ENCODE results near the gene GPBP1L1.
"Not testable (repeated sequence)": the region's sequence is repeated elsewhere in the genome, so short reads cannot be mapped to it uniquely, and the experiment has no call there.

The GPBP1L1 gene

DNA sequence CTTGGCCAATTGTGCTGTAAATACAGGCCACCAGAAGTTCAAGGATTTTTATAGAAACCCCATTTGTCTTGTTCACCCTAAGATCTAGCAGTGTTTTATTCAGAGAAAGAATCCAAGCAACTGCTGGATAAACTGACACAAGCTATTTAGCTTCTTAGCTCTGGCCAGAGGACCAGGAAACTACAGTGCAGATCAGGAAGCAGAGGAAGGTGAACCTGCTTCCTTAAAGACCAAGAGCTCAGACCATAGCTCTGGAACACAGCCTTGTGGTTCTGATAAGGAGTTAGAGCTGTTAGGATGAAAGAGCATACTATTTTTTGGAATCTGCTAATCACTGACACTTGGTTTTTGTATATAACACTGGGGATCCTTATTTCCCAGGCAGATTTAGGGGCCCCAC lies 57.3 kb downstream of the GPBP1L1 start:
- no peak for DNase-seq

DNA sequence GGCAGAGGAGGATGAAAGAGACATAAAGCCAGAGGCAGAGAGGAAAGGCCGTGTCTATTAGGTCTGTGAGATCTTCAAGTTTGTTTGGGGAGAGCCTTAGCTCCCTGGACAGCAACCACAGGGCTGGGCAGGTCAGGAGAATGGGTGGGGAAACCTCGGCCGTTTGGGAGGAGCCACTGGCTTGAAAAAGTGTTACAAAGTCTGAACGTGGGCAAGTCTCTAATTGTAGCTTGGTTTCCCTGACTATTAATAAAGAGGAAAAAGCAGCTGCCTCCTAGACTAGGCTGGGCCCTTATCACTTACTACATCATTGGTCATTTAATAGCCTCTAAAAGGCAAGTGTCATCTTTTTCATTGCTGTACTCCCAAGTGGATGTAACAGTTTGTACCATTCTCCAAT lies 62.4 kb downstream of the GPBP1L1 start, which contains the start of gene CCDC17:
TSS of gene CCDC17 (minus strand) at position 83 of the 400 bp plus-strand sequence. CDS start 145 bp downstream, outside the sequence.
- DNase-seq, result no peak

DNA sequence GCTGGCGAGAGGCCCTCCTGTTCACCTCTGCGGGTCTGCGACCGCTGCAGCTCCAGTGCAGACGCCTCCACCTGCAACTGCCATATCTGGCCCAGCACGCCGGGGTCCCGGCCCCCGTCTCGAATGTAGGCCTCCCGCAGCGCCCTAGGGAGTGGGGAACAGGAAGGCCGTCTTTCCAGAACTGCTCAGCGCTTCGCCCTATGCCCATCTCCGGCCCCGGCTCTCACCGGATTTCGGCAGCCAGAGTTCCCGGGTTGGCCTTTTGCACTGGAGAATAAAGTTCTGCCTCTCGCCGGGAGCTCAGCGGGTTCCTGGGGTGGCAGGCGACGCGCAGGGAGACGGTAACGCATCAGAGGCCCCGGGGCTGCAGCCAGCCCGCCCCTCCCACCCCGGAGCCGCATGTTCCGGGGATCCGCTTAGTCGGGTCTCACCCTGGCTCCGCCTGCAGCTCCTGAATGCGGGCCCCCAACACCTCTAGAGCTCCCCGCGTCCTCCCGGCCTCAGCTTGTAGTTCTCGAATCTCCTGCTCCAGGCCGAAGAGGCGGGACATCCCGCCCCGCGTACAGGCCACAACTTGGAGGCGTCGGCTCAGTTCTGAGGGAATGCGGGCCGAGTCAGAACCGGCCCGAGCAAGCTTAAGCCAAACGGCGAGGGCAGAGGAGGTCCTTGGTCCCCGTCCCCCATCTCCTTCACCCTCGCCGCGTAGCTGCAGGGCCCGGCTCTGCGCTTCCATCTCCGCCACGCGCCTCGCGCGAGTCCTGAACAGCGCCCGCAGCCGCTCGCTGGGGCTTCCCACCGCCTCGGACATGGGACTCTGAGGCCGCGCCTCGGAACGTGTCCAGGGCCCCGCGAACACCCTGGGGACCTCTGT lies 63.6 kb downstream of the GPBP1L1 start:
- no peak for DNase-seq

DNA sequence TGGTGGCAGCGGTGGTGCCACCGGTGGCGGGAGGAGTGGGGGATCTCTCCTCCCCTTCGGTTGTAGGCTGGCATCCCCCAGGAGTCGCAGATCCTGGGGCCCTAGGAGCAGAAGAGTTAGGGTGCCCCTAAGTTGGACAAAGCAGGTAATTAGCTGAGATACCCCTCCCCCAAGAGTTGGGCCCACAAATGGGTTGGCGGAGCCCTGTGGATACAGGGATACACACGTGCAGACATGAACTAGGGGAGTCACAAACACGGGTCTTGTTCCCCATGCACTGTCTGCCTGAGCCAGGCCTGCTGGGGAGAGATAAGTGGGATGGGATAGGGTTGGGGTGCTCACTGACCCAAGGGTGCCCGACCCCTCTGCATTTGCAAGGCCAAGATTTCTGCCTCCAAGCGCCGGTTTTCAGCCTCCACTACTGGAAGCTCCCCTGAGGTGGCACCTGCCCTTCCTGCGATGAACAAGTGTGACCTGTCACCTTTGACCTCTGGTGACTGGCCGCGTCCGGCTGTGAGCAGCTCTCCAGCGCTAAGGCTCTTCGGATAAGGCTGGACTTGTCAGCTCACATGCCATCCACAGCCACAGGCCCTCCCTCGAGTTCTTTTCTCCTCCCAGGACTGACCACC lies 64.3 kb downstream of the GPBP1L1 start:
- no peak for DNase-seq

DNA sequence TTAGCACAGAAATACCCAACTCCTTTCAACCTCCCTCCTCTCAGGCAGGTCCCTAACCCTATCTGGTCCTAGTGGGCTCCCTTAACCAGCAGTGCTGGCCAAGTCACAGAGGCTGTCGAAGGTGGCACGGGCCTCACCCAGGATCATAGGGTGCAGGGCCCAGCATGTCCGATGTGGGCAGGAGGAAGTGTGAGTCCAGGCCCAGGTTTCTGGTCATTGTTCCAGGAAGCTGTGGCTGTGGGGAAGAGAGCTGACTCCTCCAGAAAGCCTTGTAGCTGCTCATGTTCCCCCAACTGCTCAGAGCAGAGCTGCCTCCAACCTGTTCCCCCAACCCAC lies 64.9 kb downstream of the GPBP1L1 start:
- no peak for DNase-seq

DNA sequence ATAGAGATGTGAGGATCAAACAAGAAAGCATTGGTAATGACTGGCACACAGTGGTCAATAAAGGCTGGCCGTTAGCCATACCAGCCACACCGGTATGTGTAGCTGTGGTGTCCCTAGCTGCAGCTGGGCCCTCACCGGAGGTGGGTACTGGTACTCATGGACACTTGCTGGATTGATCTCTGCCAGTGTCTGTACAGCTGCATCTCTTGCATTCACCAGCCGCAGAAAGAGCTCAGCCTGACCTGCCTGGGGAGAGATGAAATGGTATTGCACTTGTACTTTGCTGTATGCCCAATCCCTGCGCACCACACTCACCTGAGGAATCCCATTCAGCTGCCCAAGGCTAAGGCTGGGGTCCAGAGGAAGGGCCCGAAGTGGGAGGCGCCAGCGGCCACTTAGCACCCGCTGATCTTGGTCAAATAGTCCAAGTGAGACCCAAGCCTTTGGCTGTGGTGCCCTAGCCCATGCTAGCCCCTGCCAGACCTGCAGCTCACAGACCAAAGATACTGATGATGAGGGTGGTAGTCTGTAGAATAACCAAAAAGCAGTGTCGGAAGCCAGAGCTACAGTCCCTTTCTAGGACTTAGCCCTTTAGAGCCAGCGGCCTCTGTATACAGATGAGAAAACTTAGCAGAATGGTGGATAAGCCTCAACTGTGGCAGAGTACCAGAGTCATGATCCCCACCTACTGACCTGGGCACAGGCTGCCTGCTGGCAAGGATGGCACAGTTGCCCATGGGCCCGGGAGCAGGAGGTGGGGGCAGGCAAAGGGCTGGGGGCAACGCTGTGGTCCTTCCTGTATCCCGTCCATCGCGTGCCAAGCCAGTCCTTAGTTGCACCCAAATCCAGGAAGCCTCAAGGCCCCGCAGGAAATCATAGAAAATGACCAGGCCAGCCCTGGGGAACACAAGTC lies 65.5 kb downstream of the GPBP1L1 start:
- no peak for DNase-seq

DNA sequence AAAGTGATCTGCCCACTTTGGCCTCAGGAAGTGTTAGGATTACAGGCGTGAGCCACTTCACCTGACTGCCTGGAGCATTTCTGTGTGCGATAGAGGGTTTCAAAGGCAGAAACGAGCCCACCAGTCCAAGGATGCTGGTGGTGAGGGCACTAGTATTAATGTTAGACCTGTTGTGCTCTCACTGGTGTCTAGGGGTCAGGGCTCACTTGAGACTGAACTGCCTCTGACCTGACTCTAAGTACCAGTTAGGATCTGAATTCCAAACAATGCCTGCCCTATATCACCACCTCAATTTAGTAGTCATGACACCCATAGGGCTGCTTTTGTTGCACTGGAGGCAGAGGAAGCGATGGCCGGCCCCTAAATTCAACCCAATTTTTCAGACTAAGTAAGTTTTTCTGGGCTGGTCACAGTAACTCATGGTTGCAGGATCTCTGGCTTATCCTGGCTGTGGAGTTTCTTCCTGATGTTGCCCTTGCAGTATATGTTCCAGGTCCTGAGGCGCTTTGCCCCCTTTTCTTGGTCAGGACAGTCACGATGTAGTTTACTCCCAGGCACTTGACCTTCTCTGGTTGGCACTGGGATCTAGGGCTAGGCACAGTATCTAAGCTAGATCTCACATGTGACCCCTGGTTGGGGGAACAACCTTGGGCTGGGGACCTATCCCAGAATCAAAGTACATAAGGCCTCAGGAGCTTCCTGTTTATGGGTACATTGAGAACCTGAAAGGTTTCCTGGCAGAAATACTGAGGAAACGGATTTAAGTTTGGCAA lies 67.0 kb downstream of the GPBP1L1 start:
- DNase-seq, result no peak

DNA sequence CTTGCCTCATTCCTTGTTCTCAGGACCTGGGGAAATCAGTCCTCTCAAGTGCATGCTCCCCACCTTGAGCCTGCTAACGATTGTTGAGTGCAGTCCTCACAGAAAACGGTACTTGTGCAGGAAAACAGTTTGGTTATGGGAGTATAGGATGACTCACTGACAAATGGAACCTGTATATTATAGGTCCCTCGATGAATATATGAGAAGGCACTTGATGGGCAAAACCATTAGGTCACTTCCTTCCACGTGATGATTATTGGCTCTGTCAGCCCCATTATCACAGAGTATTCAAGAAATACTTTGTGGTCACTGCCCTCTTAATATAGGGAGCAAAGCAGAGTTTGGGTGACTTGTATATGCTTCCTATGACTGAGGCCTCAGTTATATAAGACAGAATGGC lies 68.7 kb downstream of the GPBP1L1 start:
- no peak for DNase-seq

DNA sequence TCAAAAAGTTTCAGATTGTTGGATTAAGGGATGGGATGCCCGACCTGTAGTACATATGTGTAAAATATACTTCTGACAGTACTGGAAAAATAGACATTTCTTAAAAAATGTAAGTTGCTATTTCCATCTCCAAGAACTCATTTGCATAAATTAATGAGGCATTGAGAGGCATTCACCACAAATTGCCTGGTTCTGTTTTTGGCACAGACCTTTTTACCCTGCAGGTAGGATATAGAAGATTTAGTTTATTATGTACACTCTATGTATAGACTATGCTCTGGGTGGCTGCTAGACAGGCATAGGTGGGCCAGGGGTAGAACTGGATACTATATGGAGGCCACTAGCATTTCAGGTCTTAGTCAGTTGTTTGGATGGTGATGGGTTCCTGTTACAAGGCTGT lies 70.4 kb downstream of the GPBP1L1 start:
- no peak for DNase-seq

DNA sequence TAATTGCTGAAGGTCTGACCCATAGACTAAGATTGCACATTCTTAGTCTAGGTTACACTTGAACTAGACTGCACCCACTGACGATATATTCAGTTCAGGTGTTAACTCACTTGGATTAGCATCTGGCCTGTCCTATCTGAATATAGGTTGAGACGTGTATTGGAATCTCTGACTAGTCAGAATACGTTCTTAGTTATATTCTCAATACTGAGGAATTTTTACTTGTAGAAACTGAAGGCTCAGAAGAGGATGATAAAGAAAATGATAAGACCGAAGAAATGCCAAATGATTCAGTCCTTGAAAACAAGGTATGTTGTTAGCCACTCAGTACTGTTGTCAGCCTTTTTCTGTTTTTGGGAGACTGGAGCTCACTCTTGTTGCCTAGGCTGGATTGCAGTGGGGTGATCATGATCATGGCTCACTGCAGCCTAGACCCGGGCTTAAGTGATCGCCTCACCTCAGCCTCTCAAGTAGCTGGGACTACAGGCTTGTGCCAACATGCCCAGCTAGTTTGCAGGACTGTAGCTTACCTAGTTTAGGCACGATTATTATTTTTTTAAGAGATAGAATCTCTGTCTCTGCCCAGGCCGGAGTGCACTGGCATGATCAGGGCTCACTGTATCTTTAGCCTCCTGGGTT lies 73.3 kb downstream of the GPBP1L1 start:
- no peak for DNase-seq

DNA sequence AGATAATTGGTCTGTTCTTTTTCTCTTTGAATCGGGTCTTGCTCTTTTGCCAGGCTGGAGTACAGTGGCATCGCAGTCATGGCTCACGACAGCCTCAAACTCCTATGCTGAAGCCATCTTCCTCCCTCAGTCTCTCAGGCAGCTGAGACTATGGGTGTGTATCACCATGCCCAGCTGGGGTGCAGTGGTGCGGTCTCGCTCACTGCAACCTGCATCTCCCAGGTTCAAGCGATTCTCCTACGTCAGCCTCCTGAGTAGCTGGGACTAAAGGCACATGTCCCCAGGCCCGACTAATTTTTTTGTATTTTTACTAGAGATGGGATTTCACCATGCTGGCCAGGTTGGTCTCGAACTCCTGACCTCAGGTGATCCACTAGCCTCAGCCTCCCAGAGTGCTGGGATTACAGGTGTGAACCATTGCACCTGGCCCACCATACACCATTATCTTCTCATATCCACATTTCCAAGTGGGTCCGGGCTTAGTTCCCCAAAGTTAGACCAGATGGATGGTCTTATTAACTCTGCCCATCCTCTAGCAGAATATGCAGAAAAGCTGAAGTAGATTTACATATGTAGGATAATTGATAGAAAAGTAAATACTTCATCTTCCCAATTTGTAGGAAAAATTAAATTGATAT lies 75.6 kb downstream of the GPBP1L1 start:
- DNase-seq, result no peak

DNA sequence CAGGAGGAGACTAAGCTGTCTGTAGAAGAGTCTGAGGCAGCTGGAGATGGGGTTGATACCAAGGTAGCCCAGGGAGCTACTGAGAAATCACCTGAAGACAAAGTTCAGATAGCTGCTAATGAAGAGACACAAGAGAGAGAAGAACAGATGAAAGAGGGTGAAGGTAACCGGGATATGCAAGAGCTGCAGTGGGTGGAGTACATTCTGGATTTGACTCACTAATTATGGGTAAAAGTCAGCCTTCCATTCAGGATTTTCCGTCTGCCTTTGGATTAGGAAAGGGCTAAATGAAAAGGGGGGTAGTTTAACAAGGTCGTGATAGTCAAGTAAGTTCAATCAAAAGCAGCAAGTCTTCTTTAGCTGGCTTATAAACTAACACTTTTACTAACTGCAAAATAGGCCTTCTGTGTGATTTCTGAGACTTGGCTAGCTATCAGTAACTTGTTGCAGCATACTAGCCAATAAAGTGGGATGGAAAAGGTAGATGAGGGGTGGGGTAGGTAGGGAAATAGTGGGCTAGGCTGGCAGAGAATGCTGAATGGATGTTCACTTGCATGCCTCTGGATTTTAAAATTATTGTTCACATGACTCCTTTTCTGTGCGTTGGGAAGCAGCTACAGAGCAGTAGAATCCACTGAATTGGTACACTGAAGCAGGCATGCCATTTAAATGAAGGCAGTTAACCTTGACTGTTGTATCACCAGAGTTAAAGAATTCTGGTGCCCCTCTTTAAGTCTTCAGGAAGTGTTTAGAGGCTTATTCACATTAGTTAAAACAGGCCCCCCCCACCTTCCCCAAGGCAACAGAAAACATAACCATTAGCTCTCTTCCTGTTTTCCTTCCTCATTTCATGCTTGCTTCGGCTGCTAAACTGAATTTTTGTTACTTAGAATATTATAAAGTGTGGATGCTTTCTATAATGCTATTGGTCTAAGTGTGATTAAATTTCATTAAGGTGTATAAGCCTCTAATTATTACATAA lies 77.9 kb downstream of the GPBP1L1 start:
- peak; percentile 70 for DNase-seq

DNA sequence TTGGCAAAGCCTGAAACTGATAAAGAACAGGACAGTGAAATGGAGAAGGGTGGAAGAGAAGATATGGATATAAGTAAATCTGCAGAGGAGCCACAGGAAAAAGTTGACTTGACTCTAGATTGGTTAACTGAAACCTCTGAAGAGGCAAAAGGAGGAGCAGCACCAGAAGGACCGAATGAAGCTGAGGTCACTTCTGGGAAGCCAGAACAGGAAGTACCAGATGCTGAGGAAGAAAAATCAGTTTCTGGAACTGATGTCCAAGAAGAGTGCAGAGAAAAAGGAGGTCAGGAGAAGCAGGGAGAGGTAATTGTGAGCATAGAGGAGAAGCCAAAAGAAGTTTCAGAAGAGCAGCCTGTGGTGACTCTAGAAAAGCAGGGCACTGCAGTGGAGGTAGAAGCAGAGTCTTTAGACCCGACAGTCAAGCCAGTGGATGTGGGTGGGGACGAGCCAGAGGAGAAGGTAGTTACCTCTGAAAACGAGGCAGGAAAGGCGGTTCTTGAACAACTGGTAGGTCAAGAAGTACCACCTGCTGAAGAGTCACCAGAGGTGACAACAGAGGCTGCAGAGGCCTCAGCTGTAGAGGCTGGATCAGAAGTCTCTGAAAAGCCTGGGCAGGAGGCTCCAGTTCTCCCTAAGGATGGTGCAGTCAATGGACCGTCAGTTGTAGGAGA lies 78.8 kb downstream of the GPBP1L1 start:
- DNase-seq, result no peak

DNA sequence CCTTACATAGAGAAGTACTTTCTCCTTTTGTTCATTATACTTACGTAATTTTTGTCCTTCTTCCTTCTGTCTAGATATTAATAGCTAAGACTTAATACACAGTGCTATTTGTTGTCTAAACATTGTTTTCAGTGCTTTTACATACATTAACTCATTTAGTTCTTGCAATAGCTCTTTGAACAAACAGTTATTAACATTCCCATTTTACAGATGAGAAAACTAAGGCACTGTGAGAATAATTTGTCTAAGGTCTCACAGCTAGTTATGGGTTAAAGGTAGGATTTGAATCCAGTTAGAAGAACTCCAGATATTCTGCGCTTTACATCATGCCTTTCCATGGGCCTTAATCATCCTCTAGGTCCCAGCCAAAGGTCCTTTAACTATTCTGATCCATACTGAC lies 82.1 kb downstream of the GPBP1L1 start:
- no peak for DNase-seq

DNA sequence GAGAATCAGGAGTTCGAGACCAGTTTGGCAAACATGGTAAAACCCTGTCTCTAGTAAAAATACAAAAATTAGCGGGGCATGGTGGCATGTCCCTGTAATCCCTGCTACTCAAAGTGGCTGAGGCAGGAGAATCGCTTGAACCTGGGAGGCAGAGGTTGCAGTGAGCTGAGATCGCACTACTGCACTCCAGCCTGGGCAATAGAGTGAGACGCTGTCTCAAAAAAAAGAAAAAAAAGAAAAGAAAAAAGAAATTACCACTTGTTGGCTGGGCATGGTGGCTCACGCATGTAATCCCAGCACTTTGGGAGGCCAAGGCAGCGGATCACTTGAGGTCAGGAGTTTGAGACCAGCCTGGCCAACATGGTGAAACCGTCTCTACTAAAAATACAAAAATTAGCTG lies 89.6 kb downstream of the GPBP1L1 start:
- DNase-seq, result not testable (repeated sequence)

DNA sequence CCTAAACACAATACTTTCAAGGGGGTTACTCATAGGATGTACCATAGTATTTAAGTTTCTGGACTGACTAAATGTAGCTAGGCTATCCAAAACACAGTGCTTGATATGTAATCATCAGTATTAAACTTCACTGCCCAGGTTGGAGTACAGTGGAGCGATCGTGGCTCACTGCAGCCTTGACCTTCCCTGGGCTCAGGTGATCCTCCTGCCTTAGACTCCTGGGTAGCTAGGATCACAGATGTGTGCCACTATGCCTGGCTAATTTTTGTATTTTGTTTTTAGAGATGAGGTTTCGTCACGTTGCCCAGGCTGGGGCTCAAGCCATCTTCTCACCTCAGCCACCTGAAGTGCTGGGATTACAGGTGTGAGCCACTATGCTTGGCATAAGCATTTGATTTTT lies 91.9 kb downstream of the GPBP1L1 start:
- no peak for DNase-seq

DNA sequence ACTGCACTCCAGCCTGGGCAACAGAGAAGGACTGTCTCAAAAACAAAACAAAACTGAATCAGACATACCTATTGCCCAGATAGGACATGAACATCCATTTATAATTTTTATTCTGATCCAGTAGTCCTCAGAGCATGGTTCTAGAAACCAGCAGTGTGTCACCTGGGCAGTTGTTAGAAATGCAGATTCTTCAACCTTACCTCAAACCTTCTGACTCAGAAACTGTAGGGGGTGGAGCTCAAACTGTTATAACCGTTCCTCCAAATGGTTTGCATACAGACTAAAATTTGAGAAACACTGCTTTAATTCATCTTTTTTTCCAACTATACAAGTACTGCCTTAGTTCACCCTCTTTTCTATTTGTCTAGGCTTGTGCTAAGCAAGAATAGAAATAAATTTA lies 96.5 kb downstream of the GPBP1L1 start:
- no peak for DNase-seq

DNA sequence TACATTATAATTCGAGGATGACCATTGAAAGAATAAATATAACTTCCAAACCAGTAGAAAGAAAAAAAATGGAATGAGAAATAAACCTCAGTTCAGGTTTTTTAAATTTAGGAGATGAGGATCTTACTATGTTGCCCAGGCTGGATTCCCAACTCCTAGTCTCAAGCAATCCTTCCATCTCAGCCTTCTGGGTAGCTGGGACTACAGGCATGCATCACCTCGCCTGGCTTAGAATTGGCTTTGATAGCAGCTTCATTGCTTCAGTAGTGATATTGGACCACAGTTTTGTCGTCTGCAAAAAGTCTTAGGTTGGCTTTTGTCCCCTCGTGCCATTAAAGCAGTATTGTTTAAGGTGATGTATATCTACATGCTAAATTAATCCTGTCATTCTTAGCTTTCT lies 99.6 kb downstream of the GPBP1L1 start:
- no peak for DNase-seq

DNA sequence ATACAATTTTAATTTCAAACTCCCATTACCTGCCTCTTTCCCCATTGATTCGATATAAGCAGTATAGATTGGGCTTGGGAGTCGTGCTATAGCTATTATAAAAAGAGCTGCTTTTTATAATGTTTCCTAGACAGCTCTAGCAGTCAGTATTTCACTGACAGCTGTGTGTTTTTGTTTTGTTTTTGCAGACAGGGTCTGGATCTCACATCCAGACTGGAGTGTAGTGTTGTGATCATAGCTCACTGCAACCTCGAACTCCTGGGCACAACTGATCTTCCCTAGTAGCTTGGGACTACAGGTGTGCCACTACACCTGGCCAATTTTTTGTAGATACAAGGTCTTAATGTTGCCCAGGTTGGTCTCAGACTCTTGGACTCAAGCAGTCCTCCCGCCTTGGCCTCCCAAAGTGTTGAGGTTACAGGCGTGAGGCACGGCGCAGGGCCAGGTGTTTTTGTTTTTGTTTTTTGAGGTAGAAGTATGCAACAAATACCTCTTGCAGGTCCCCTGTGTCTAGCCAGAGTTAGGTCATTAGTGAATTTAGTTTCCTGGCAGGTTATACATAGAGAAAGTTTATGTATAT lies 100.7 kb downstream of the GPBP1L1 start:
- no peak for DNase-seq

DNA sequence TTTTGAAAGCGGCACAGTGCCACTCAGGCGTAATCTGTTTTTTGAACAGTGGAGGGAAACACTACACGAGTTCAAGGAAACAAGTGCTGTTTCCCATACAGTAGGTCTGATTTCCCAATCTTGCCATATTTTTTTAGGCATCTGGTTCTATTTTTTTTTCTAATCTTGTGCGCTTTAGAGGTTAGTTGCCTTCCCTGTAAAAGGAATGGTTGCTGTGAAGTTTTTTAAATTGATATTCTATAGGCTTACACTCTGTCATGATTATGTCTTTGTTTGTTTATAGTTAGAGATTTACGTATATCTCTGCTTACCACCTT lies 101.3 kb downstream of the GPBP1L1 start:
- no peak for DNase-seq
